Loucy (cell line): Measurements from ENCODE around the gene CDK11A.

Source experiments
- EZH2phosphoT487 ChIP-seq: fragments of 200-600 bp; IDR thresholded peaks from 2 replicates; pipeline ENCODE4 v1.6.1; 2018; ENCODE audit warnings: antibody characterized with exemption, mild to moderate bottlenecking, moderate library complexity, borderline replicate concordance
- TF ChIP-seq, protein P1 (sequence below): fragments of 200-600 bp; sonication (generic); conservative IDR thresholded peaks from 2 replicates; pipeline ENCODE4 v1.5.1; 2014; ENCODE audit warnings: mild to moderate bottlenecking, antibody characterized with exemption, low read length

DNA sequence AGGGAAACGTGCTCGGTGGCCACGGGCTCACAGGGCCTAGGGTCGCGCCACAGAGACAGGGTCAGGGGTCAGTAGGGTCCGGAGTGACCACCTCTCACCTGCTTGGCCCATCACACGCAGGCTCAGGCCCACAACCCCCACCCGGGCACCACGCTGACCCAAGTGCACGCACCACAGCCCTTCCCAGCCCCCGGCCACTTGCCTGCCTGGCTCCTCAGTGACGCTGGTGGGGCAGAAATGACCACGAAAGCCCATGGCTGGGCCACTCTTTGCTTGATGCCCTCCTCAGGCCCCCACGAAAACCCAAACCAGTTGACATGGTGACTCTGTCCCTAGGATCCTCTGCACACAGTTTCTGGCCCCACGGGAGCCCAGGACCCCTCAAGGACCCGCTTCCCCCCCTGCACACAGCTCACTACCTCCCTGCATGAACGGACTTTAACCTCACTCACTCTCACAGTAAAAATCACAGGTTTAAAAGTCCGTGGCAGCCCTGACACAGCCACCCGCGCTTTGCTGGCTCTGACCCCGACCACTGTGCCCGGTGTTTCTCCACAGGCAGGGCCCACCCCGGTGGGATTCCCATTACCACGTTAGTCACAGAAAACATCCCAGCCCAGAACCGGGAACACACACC lies 33.4 kb upstream of the CDK11A start:
- TF ChIP-seq, protein P1, sequence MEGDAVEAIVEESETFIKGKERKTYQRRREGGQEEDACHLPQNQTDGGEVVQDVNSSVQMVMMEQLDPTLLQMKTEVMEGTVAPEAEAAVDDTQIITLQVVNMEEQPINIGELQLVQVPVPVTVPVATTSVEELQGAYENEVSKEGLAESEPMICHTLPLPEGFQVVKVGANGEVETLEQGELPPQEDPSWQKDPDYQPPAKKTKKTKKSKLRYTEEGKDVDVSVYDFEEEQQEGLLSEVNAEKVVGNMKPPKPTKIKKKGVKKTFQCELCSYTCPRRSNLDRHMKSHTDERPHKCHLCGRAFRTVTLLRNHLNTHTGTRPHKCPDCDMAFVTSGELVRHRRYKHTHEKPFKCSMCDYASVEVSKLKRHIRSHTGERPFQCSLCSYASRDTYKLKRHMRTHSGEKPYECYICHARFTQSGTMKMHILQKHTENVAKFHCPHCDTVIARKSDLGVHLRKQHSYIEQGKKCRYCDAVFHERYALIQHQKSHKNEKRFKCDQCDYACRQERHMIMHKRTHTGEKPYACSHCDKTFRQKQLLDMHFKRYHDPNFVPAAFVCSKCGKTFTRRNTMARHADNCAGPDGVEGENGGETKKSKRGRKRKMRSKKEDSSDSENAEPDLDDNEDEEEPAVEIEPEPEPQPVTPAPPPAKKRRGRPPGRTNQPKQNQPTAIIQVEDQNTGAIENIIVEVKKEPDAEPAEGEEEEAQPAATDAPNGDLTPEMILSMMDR, result no peak
- no peak for TF ChIP-seq EZH2phosphoT487
